Calu3 (cell line): ENCODE measurements around the gene ZNF425. TPM values are rescaled to one million over a fixed set of nuclear protein-coding genes. Genes with fewer than 3 reads are reported as not detected.

Source experiments
- BruUV-seq: library from RNA; stranded (reverse); fragments of 400-500 nt; replicated peaks from 2 replicates; lab custom pipeline; 2021; lab: Mats Ljungman, UMichigan
- CTCF ChIA-PET: fragments of 300-600 bp; sonication (Branson Sonifier 250); formaldehyde crosslinking; loops from one replicate; lab custom pipeline; 2022; ENCODE audit warnings: antibody characterized with exemption; lab: Charles Lee
- DNase-seq: peaks from one replicate; pipeline ENCODE4 v3.0.0; 2022
- H3K27ac Mint-ChIP-seq: one replicate; pipeline ENCODE4 v1.8.0; 2022; ENCODE audit warnings: mixed read lengths; ENCODE audit not compliant: unreplicated experiment
- H3K27me3 Mint-ChIP-seq: one replicate; pipeline ENCODE4 v1.8.0; 2022; ENCODE audit warnings: mixed read lengths; ENCODE audit not compliant: unreplicated experiment
- H3K36me3 Mint-ChIP-seq: one replicate; pipeline ENCODE4 v1.8.0; 2022; ENCODE audit warnings: mild to moderate bottlenecking, moderate library complexity, mixed read lengths; ENCODE audit not compliant: insufficient read depth, unreplicated experiment
- H3K4me1 Mint-ChIP-seq: one replicate; pipeline ENCODE4 v1.8.0; 2022; ENCODE audit warnings: mild to moderate bottlenecking, low read depth, mixed read lengths; ENCODE audit not compliant: unreplicated experiment
- H3K4me3 Mint-ChIP-seq: one replicate; pipeline ENCODE4 v1.8.0; 2022; ENCODE audit warnings: mild to moderate bottlenecking, low read depth, moderate library complexity, mixed read lengths; ENCODE audit not compliant: unreplicated experiment
- H3K9me3 Mint-ChIP-seq: one replicate; pipeline ENCODE4 v1.8.0; 2022; ENCODE audit warnings: low read depth, mixed read lengths; ENCODE audit not compliant: unreplicated experiment
- CTCF ChIP-seq: fragments of 200-600 bp; IDR thresholded peaks from one replicate; pipeline ENCODE4 v1.8.0; 2022; ENCODE audit warnings: antibody characterized with exemption; ENCODE audit not compliant: unreplicated experiment
- intact Hi-C: fragments of 100-400 bp; cut with micrococcal nuclease; formaldehyde crosslinking; loops from one replicate; pipeline ENCODE4 v1.10.0; 2022; ENCODE audit not compliant: unreplicated experiment
- total RNA-seq: library from RNA; stranded (reverse); gene quantifications from 2 replicates; pipeline ENCODE4 v1.2.3, GENCODE V29; 2022

ZNF425 gene
- total RNA-seq, 1 experiment from 2014 or later, result 1.5 TPM

- CTCF ChIA-PET, result interaction anchor here (0.6 kb wide), 1 partner anchor 190 kb away, joined by 7 read pairs; no protein-coding TSS in a partner anchor
- no peak for DNase-seq
- BruUV-seq, result no TSS peak
- no peak overlapping the region for H3K27ac Mint-ChIP-seq
- TF ChIP-seq CTCF, result no peak
- H3K36me3 Mint-ChIP-seq, result no peaks in the 10 kb centered on the region
- H3K27me3 Mint-ChIP-seq, result no peaks in the 10 kb centered on the region
- no peaks in the 10 kb centered on the region for H3K4me1 Mint-ChIP-seq
- H3K9me3 Mint-ChIP-seq, result no peaks in the 10 kb centered on the region
- intact Hi-C loops, result no loop called here
- H3K4me3 Mint-ChIP-seq, result no peak overlapping the region
These were observed 21.4 kb downstream of the ZNF425 start for GRCh38 chr7:149104749-149105148.

- no peaks in the 10 kb centered on the region for H3K9me3 Mint-ChIP-seq
- CTCF ChIA-PET, result no interaction called here
- no peak overlapping the region for H3K4me3 Mint-ChIP-seq
- H3K36me3 Mint-ChIP-seq, result no peaks in the 10 kb centered on the region
- H3K27me3 Mint-ChIP-seq, result no peaks in the 10 kb centered on the region
- intact Hi-C loops, result no loop called here
- no peak overlapping the region for H3K27ac Mint-ChIP-seq
- H3K4me1 Mint-ChIP-seq, result no peaks in the 10 kb centered on the region
- no TSS peak for BruUV-seq
- TF ChIP-seq CTCF, result no peak
- DNase-seq, result no peak
These were observed 21.9 kb downstream of the ZNF425 start for GRCh38 chr7:149104214-149104613.

GRCh38 chr7:149103424-149103823, 22.7 kb downstream of the ZNF425 start:
- Mint-ChIP-seq H3K4me3 (no peak overlapping the region), H3K36me3 (no peaks in the 10 kb centered on the region), H3K4me1 (no peaks in the 10 kb centered on the region), H3K27me3 (no peaks in the 10 kb centered on the region), H3K27ac (no peak overlapping the region), H3K9me3 (no peaks in the 10 kb centered on the region)
- no TSS peak for BruUV-seq
- CTCF ChIA-PET, result no interaction called here
- no peak for TF ChIP-seq CTCF
- intact Hi-C loops, result no loop called here
- no peak for DNase-seq

GRCh38 chr7:149102666-149103065, 23.5 kb downstream of the ZNF425 start:
- Mint-ChIP-seq H3K4me3 (no peak overlapping the region), H3K27ac (no peak overlapping the region), H3K27me3 (no peaks in the 10 kb centered on the region), H3K36me3 (no peaks in the 10 kb centered on the region), H3K9me3 (no peaks in the 10 kb centered on the region), H3K4me1 (no peaks in the 10 kb centered on the region)
- CTCF ChIA-PET, result no interaction called here
- no peak for TF ChIP-seq CTCF
- no TSS peak for BruUV-seq
- intact Hi-C loops, result no loop called here
- no peak for DNase-seq

- no TSS peak for BruUV-seq
- H3K36me3 Mint-ChIP-seq, result no peaks in the 10 kb centered on the region
- H3K9me3 Mint-ChIP-seq, result no peaks in the 10 kb centered on the region
- H3K4me1 Mint-ChIP-seq, result no peaks in the 10 kb centered on the region
- intact Hi-C loops, result no loop called here
- no peak overlapping the region for H3K4me3 Mint-ChIP-seq
- CTCF ChIA-PET, result no interaction called here
- no peak for TF ChIP-seq CTCF
- no peaks in the 10 kb centered on the region for H3K27me3 Mint-ChIP-seq
- DNase-seq, result no peak
- H3K27ac Mint-ChIP-seq, result no peak overlapping the region
These were observed 25.3 kb downstream of the ZNF425 start for GRCh38 chr7:149100821-149101220.
